G401 (cell line): ENCODE data around the gene SLC2A1. TPM values are rescaled to one million over a fixed set of nuclear protein-coding genes. Genes with fewer than 3 reads are reported as not detected.

Source experiments
- DNase-seq: peaks from one replicate; pipeline ENCODE4 v3.0.0-alpha.2; 2015; ENCODE audit warnings: low spot score
- in situ Hi-C: cut with HindIII; loops from 2 replicates; pipeline ENCODE4 v1.10.0; 2016; ENCODE audit warnings: low sequenced_read_pairs, mixed read lengths
- total RNA-seq: library from RNA; depleted of rRNA; stranded (reverse); fragments of >200 nt; shearing (Covaris generic); gene quantifications from 2 replicates; pipeline ENCODE4 v1.2.3, GENCODE V29; 2014; rRNA removed

The SLC2A1 gene
- 51.9 and 70.1 TPM in 2 replicates for total RNA-seq

- DNase-seq: peak; percentile 93
- in situ Hi-C loops: no loop called here
Observed at GRCh38 chr1:42958488-42959319, at the start of gene SLC2A1. Gene SLC2A1, minus strand, starts transcription at chr1:42958868. Its CDS starts 217 bp downstream, at chr1:42958651.

DNA sequence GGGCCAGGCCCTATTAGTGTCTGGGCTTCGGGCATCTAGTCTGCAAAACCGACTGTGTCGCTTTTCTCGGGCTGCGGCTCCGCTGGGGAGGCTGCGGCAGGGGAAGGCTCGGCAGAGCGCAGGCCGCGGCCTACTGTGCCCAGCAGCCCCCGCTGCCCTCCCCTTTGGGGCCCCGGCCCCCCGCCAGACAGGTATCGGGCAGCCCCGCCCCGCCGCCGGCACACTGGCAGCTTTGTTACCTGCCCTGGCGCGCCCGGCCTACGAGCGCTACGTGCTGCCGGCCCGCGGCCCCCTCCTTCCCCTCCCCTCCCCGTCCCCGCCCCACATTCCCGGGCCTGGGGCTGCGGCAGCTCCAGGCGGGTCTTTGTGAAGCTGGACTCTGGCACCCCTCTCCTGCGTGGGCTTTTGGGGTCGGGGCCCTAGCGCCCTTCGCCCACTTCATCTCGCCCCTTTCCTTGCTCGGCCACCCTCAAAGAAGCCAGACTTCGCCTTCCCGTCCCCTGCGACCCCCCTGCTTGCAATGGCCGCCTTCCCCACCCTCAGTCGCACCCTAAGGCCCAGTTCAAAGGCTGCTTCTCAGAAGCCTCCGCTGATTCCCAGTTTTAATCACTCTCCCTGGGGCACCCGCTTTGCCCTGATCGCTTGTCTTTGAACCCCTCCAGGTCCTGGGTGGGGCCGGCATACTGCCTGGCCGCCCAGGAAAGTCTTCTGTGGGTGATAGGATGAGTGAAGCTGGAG lies 48.9 kb upstream of the SLC2A1 start:
- in situ Hi-C loops: no loop called here
- DNase-seq: no peak

DNA sequence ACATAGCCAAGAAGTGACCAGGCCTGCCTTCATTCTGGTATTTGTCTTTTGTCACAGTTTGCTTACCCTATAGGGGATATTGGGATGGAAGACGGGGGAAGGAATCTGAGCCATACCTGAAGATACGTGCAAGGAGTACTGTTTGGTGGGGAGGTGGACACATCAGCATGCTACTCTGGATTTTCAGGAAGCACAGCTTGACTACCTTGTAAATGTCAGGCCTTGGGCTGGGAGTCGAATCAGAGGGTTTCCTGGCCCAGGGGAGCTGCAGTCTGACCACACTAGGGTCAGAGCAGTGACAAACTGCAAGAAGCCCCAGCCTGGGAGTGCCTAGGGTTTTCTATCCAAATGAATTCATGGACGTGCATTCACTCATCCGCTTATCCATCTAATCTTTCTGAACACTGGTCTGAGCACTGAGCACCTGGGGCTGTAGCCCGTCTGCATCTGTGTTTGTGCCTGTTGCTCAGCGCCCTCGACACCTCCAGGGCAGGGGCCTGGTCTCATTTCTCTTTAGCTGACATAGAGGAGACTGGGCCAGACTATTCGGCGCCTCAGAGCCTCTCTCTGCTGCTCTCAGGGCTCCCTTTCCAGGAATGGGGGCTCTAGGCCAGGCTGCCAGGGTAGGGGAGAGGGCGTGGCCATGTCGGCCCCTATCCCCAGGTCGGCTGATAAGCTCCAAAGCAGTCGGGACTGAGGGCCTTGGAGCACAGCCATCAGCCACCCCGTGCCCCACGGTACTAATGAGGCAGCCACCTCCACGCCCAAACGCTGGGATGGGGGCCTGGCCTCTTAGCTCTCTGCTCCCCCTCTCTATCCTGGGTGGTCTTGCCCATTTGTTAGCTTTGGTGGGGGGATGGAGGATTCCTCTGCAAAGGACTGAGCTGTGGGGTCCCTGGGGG lies 47.0 kb upstream of the SLC2A1 start:
- DNase-seq: no peak
- in situ Hi-C loops: no loop called here

- DNase-seq: no peak
- in situ Hi-C loops: no loop called here
Observed at GRCh38 chr1:43004587-43005459, 46.2 kb upstream of the SLC2A1 start.

GRCh38 chr1:43002766-43003165 lies 44.1 kb upstream of the SLC2A1 start:
- in situ Hi-C loops: no loop called here
- DNase-seq: no peak

DNA sequence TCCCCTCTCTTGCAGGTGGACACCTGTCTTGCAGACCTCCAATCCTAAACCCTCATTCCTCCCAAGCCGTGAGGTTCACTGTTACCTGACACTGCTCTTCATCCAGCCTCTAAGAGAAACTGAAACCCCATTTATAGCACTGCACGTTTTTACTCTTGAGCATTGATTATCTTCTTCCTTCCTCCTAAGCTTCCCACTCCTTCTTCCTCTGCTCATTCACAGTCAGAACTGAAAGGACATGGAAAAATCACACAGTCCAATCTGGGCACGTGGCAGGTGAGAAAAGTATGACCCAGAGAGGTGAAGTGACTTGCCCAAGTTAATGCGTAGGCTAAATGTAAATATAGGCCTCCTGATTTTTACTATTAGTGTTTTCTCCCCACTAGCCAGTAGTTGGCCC lies 43.4 kb upstream of the SLC2A1 start:
- in situ Hi-C loops: no loop called here

DNA sequence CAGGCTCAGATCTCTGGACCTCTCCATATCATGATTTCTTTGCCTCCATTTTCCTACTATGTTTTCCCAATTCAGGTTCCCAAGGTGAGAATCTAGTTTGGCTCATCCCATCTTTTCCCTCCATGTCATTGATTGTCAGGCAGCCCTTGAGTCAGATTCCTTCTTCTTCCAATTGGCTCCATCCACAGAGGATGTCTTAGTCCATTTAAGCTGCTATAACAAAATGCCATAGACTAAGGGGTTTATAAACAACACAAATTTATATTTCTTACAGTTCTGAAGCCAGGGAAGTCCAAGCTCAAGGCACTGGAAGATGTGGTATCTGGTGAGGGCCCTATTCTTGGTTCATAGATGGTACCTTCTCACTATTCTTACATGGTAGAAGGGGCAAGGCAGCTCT lies 42.8 kb upstream of the SLC2A1 start:
- DNase-seq: no peak
- in situ Hi-C loops: no loop called here

More for the DNA sequence above, 43.4 kb upstream of the SLC2A1 start:
- DNase-seq: no peak

DNA sequence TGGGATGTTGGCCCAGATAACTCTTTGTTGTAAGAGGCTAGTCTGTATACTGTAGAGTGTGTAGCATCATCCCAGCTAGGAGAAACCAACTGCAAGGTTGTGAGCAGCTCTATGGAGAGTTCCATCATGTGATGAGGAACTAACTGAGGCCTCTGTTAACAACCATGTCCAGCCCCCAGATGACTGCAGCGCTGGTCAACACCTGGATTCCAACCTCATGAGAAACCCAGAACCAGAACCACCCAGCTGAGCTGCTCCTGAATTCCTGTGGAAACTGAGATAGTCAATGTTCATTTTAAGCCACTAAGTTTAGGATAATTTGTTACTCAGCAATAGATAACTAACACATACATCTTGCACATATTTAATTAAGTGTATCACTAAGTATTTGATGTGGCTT lies 41.6 kb upstream of the SLC2A1 start:
- no peak for DNase-seq
- in situ Hi-C loops: no loop called here

GRCh38 chr1:42999308-42999707 lies 40.6 kb upstream of the SLC2A1 start:
- in situ Hi-C loops: no loop called here
- DNase-seq: no peak

DNA sequence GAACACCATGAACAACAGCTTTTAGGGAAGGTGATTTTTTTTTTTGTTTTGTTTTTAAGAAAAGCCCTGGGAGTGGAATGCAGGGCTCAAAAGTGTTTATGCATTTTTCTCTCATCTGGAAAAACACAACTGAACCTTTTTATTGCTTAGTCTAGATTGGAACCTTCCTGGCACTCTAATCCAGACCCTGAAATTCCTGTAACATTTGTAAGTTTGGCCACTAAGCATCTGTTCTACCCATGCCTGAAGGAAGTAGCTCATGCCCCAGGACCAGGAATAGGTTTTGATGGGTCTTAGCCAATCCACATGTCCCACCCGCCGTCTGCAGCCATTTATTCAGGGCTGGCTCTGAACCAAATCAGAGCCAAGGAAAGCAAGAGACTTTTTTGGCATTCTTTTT lies 39.7 kb upstream of the SLC2A1 start:
- peak; percentile 37 for DNase-seq
- in situ Hi-C loops: no loop called here

GRCh38 chr1:42996384-42996970 lies 37.8 kb upstream of the SLC2A1 start:
- no peak for DNase-seq

GRCh38 chr1:42993502-42994136 lies 35.0 kb upstream of the SLC2A1 start:
- peak; percentile 38 for DNase-seq
- in situ Hi-C loops: no loop called here

More at GRCh38 chr1:42996384-42996970, 37.8 kb upstream of the SLC2A1 start:
- in situ Hi-C loops: no loop called here

- in situ Hi-C loops: no loop called here
- DNase-seq: peak; percentile 23
Observed at GRCh38 chr1:42992054-42992571, 33.4 kb upstream of the SLC2A1 start.

GRCh38 chr1:42990757-42991346 lies 32.2 kb upstream of the SLC2A1 start:
- in situ Hi-C loops: no loop called here
- DNase-seq: no peak

GRCh38 chr1:42983693-42984092 lies 25.0 kb upstream of the SLC2A1 start:
- in situ Hi-C loops: no loop called here
- no peak for DNase-seq

DNA sequence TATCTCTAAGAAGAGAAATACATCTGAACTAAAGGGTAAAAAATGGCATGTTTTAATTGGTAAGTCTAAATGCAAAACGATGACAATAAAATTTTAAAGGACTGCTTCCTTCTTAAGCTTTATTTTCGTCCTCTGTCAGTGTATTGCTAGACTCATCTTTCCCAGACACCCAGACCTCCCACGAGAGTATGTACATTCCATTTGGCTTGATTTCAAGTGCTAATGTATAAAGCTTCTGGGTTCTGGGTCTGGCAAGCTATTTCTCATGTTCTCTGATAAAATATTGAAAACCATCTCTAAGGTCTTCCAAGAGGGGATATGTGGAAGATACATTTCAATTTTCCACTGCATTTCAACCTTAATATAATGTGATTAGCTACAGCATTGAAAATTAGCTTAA lies 24.6 kb upstream of the SLC2A1 start:
- in situ Hi-C loops: no loop called here

DNA sequence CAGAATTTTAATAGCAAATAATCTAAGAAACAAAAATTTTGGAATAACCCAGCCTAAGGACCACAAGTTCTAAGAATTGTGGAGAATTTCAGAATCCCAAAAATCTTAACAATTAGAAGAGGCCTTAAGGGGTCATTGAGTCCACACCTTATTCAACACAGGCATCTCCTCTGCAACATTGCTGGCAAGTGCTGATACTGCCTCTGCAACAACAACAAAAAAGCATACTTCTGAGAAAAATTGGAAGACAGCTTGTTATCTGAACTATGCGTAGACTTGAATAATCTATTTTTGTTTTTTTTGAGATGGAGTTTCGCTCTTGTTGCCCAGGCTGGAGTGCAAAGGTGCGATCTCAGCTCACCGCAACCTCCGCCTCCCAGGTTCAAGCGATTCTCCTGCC lies 24.0 kb upstream of the SLC2A1 start:
- in situ Hi-C loops: no loop called here
- no peak for DNase-seq

More for the DNA sequence above, 24.6 kb upstream of the SLC2A1 start:
- DNase-seq: no peak
